Activated CD4-positive, alpha-beta T cell treated with anti-CD3 and anti-CD28 coated beads, Interleukin-2, amount 10 ng/mL, durations not matched to agents 7 days and 5 days (primary cell): ENCODE measurements around the gene PDGFA. TPM values are rescaled to one million over a fixed set of nuclear protein-coding genes. Genes with fewer than 3 reads are reported as not detected.
"Not testable (repeated sequence)": the region's sequence is repeated elsewhere in the genome, so short reads cannot be mapped to it uniquely, and the experiment has no call there.

Experiments used
- CTCF ChIA-PET: fragments of 350-600 bp; sonication (Branson Sonifier 250); formaldehyde crosslinking; loops from one replicate; lab custom pipeline; 2021; ENCODE audit warnings: antibody characterized with exemption; lab: Charles Lee
- POLR2A ChIA-PET: fragments of 350-600 bp; sonication (Branson Sonifier 250); formaldehyde crosslinking; loops from one replicate; lab custom pipeline; 2021; ENCODE audit warnings: antibody characterized with exemption; lab: Charles Lee
- DNase-seq: peaks from one replicate; pipeline ENCODE4 v3.0.0-alpha.2; 2020
- H3K27ac Mint-ChIP-seq: one replicate; pipeline ENCODE4 v1.8.0; 2021; ENCODE audit warnings: mild to moderate bottlenecking, moderate library complexity, mixed read lengths
- H3K27me3 Mint-ChIP-seq: one replicate; pipeline ENCODE4 v1.8.0; 2021; ENCODE audit warnings: mixed read lengths
- H3K36me3 Mint-ChIP-seq: one replicate; pipeline ENCODE4 v1.8.0; 2021; ENCODE audit warnings: low read depth, mixed read lengths
- H3K4me1 Mint-ChIP-seq: one replicate; pipeline ENCODE4 v1.8.0; 2021; ENCODE audit warnings: mixed read lengths
- H3K4me3 Mint-ChIP-seq: one replicate; pipeline ENCODE4 v1.8.0; 2021; ENCODE audit warnings: mild to moderate bottlenecking, moderate library complexity, mixed read lengths
- H3K9me3 Mint-ChIP-seq: one replicate; pipeline ENCODE4 v1.8.0; 2021; ENCODE audit warnings: mixed read lengths
- total RNA-seq, 2 experiments: library from RNA; stranded (reverse); gene quantifications; one replicate each; pipeline ENCODE4 v1.2.3, GENCODE V29; 2021

PDGFA gene
- total RNA-seq, 2 experiments from 2014 or later, result 0.37 to 0.46 TPM

GRCh38 chr7:557558-557881 lies 37.9 kb upstream of the PDGFA start:
- H3K27ac Mint-ChIP-seq, result no peak overlapping the region
- no peaks in the 10 kb centered on the region for H3K36me3 Mint-ChIP-seq
- no peak overlapping the region for H3K4me3 Mint-ChIP-seq
- no peaks in the 10 kb centered on the region for H3K27me3 Mint-ChIP-seq
- H3K4me1 Mint-ChIP-seq, result no peaks in the 10 kb centered on the region
- H3K9me3 Mint-ChIP-seq, result no peaks in the 10 kb centered on the region
- ChIA-PET CTCF (no interaction called here), POLR2A (no interaction called here)
- no peak for DNase-seq

DNA sequence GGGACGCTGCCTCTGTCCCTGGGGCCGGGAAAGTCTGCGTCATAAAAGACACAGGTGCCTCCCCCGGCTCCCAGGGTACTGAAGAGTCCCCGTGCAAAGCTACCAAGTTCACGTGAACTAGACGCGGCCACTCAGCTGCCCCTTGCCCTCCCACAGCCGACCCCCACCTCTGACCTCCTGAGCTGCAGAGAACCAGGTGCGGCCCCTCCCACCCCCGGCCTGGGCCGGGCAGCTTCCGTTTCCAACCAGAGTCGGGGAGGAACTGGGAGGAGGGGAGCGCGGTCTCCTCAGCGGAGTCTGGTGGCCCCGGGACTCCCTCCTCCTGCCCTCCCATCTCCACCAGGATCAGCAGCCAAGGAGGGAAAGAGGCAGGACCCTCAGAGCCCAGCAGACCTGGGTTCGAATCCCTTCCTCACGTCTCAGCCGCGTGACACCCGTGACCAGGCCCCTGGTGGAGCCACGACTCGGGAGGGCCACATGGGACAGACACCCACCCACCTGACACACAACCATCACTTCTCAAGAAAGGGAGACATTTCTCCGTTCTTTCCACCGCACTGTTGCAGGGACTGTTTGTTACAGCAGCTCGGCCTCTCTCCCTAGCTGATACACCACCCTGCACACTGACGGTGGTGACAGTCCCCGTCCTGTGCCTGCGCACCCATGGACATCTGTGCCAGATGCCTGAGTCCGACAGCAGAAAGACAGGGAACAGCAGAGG lies 37.4 kb upstream of the PDGFA start:
- no peaks in the 10 kb centered on the region for H3K4me1 Mint-ChIP-seq
- ChIA-PET CTCF (interaction anchor here (0.6 kb wide), 1 partner anchor 87 kb away, joined by 3 read pairs; no protein-coding TSS in a partner anchor), POLR2A (no interaction called here)
- no peaks in the 10 kb centered on the region for H3K27me3 Mint-ChIP-seq
- H3K9me3 Mint-ChIP-seq, result no peaks in the 10 kb centered on the region
- no peak overlapping the region for H3K27ac Mint-ChIP-seq
- no peak overlapping the region for H3K4me3 Mint-ChIP-seq
- DNase-seq, result no peak
- no peaks in the 10 kb centered on the region for H3K36me3 Mint-ChIP-seq

- H3K36me3 Mint-ChIP-seq, result no peaks in the 10 kb centered on the region
- no peak overlapping the region for H3K4me3 Mint-ChIP-seq
- DNase-seq, result no peak
- ChIA-PET CTCF (no interaction called here), POLR2A (no interaction called here)
- H3K27ac Mint-ChIP-seq, result no peak overlapping the region
- no peaks in the 10 kb centered on the region for H3K27me3 Mint-ChIP-seq
- H3K9me3 Mint-ChIP-seq, result no peaks in the 10 kb centered on the region
- H3K4me1 Mint-ChIP-seq, result no peaks in the 10 kb centered on the region
Observed at GRCh38 chr7:556291-556826, 36.7 kb upstream of the PDGFA start.

- Mint-ChIP-seq H3K36me3 (no peaks in the 10 kb centered on the region), H3K4me3 (no peak overlapping the region), H3K27ac (no peak overlapping the region), H3K9me3 (no peaks in the 10 kb centered on the region), H3K27me3 (no peaks in the 10 kb centered on the region), H3K4me1 (no peaks in the 10 kb centered on the region)
- ChIA-PET POLR2A (no interaction called here), CTCF (no interaction called here)
- DNase-seq, result no peak
Observed at GRCh38 chr7:555551-556160, 36.0 kb upstream of the PDGFA start.

GRCh38 chr7:553636-554111 lies 34.0 kb upstream of the PDGFA start:
- CTCF ChIA-PET, result no interaction called here
- POLR2A ChIA-PET, result no interaction called here
- H3K4me3 Mint-ChIP-seq, result no peak overlapping the region
- no peaks in the 10 kb centered on the region for H3K27me3 Mint-ChIP-seq
- H3K9me3 Mint-ChIP-seq, result no peaks in the 10 kb centered on the region
- H3K27ac Mint-ChIP-seq, result no peak overlapping the region
- peaks cover 2% of the 10 kb centered on the region for H3K36me3 Mint-ChIP-seq
- no peaks in the 10 kb centered on the region for H3K4me1 Mint-ChIP-seq
- no peak for DNase-seq

DNA sequence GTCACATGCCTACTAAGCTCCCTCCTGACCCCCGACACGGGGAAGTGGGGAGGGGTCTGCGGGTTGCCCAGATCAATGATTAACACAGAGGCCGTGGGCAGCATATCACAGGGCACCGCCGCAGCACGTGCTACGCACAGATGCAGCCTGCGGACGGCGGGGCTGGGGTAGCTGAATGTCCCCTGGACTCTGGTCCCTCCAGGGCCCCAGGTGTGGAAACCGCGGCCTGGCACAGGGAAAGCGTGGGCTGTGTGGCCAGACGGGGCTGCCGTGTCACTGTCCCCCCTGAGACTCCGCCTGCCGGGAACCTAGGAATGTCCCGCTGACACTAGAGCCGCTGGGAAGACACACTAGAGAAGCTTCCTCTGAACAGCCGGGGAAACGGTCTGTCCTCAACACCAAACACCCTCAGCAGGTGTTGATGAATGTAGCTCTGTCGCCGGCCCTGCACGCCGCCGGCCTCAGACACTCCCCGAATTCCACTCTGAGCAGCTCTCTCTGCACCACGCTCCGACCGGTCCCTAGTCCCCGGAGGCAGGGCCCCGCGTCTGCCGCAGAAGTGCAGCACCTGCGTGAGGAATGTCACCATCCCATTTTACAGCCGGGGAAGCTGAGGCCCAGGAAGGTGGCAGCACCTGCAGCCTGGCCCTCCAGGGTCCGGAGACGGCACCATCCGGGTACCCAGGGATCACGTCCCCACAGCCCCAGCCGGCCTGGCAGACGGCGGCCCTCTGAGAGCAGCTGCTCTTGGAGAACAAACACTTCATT lies 33.4 kb upstream of the PDGFA start:
- no peaks in the 10 kb centered on the region for H3K9me3 Mint-ChIP-seq
- H3K4me3 Mint-ChIP-seq, result no peak overlapping the region
- CTCF ChIA-PET, result no interaction called here
- POLR2A ChIA-PET, result no interaction called here
- H3K27ac Mint-ChIP-seq, result no peak overlapping the region
- no peak for DNase-seq
- H3K27me3 Mint-ChIP-seq, result no peaks in the 10 kb centered on the region
- H3K4me1 Mint-ChIP-seq, result no peaks in the 10 kb centered on the region
- peaks cover 2% of the 10 kb centered on the region for H3K36me3 Mint-ChIP-seq

DNA sequence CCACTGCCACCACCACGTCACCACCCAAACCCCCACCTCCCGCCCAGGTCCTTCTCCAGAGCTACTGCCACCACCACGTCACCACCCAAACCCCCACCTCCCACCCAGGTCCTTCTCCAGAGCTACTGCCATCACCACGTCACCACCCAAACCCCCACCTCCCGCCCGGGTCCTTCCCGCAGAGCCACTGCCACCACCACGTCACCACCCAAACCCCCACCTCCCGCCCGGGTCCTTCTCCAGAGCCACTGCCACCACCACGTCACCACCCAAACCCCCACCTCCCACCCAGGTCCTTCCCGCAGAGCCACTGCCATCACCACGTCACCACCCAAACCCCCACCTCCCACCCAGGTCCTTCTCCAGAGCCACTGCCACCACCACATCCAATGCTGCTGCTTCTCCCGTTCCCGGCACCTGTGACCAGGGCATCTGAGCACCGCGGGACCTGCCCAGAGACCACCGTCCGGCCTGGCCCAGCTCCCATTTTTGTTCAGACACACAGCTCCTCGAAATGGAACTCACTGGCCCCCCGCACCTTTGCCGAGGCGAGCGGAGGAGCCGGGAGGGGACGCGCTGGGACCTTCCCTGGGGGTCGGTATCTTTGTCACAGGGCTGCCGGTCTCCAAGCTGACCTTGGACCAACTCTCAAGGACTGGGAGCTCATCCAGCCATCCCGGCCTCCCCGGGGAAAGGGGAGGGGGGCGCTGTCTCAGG lies 32.7 kb upstream of the PDGFA start:
- H3K9me3 Mint-ChIP-seq, H3K36me3 Mint-ChIP-seq, H3K27ac Mint-ChIP-seq, CTCF ChIA-PET, DNase-seq, H3K4me3 Mint-ChIP-seq, H3K4me1 Mint-ChIP-seq, H3K27me3 Mint-ChIP-seq: not testable (repeated sequence)
- POLR2A ChIA-PET, result interaction anchor here (0.6 kb wide), 1 partner anchor 156 kb away, joined by 4 read pairs; no protein-coding TSS in a partner anchor

GRCh38 chr7:551615-551970 lies 31.9 kb upstream of the PDGFA start:
- H3K4me1 Mint-ChIP-seq, H3K27ac Mint-ChIP-seq, H3K36me3 Mint-ChIP-seq, H3K4me3 Mint-ChIP-seq, H3K9me3 Mint-ChIP-seq, DNase-seq, H3K27me3 Mint-ChIP-seq, CTCF ChIA-PET: not testable (repeated sequence)
- POLR2A ChIA-PET, result interaction anchor here (0.6 kb wide), 1 partner anchor 155 kb away, joined by 4 read pairs; no protein-coding TSS in a partner anchor

- CTCF ChIA-PET, result interaction anchor here (1.2 kb wide), 1 partner anchor 12 kb away, joined by 3 read pairs; no protein-coding TSS in a partner anchor
- no peaks in the 10 kb centered on the region for H3K27me3 Mint-ChIP-seq
- no peaks in the 10 kb centered on the region for H3K9me3 Mint-ChIP-seq
- no peak overlapping the region for H3K4me3 Mint-ChIP-seq
- no peak for DNase-seq
- H3K27ac Mint-ChIP-seq, result no peak overlapping the region
- peaks cover 2% of the 10 kb centered on the region for H3K36me3 Mint-ChIP-seq
- no peaks in the 10 kb centered on the region for H3K4me1 Mint-ChIP-seq
- POLR2A ChIA-PET, result no interaction called here
Observed at GRCh38 chr7:550881-551614, 31.4 kb upstream of the PDGFA start.

DNA sequence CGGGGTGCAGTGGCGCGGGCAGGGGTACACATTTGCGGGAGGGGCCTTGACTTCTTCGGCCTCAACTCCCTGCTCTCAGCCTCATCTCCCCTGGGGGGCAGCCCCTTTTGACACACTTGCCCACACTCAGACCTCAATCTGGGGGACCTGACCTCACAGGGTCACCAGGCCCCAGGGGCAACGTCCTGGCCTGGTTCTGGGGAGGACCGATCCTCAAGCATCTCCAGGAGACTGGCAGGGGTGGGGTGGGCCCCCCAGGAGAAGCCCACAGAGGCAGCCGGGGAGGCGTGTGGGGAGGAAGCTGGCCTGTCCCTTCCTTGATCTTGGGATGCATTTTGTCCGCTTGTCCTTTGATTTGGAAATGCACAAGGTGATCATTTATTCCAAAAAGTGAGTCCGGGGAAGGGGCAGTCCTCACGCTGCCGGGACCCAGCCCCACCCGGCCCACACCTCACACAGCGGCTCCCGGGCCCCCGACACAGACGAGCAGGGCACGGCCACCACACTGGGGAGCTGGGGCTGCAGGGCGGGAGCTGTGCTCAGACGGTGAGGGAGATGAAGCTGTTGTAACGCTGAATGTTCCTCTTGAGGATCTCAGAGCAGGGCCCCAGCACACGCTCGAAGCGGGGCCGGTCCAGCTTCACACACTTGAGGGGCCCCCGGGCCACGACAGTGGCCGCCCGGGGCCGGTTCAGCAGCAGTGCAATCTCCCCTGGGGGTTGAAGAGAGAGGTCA lies 30.4 kb upstream of the PDGFA start:
- H3K4me3 Mint-ChIP-seq, result no peak overlapping the region

GRCh38 chr7:549066-549890 lies 29.6 kb upstream of the PDGFA start:
- POLR2A ChIA-PET, result no interaction called here
- H3K4me3 Mint-ChIP-seq, result no peak overlapping the region

More for the DNA sequence above, 30.4 kb upstream of the PDGFA start:
- ChIA-PET CTCF (interaction anchor here (1.2 kb wide), 1 partner anchor 11 kb away, joined by 3 read pairs; no protein-coding TSS in a partner anchor), POLR2A (no interaction called here)
- Mint-ChIP-seq H3K9me3 (peaks cover 3% of the 10 kb centered on the region), H3K36me3 (peaks cover 2% of the 10 kb centered on the region), H3K4me1 (no peaks in the 10 kb centered on the region), H3K27me3 (no peaks in the 10 kb centered on the region), H3K27ac (no peak overlapping the region)
- no peak for DNase-seq

More at GRCh38 chr7:549066-549890, 29.6 kb upstream of the PDGFA start:
- Mint-ChIP-seq H3K9me3 (peaks cover 3% of the 10 kb centered on the region), H3K27me3 (no peaks in the 10 kb centered on the region), H3K36me3 (peaks cover 2% of the 10 kb centered on the region), H3K4me1 (no peaks in the 10 kb centered on the region), H3K27ac (no peak overlapping the region)
- no peak for DNase-seq
- CTCF ChIA-PET, result no interaction called here
